Measurements from ENCODE around the gene HEATR5B. TPM values are rescaled to one million over a fixed set of nuclear protein-coding genes. Genes with fewer than 3 reads are reported as not detected.

Gene HEATR5B
- total RNA-seq, 1 donor, result 27.6 TPM

DNA sequence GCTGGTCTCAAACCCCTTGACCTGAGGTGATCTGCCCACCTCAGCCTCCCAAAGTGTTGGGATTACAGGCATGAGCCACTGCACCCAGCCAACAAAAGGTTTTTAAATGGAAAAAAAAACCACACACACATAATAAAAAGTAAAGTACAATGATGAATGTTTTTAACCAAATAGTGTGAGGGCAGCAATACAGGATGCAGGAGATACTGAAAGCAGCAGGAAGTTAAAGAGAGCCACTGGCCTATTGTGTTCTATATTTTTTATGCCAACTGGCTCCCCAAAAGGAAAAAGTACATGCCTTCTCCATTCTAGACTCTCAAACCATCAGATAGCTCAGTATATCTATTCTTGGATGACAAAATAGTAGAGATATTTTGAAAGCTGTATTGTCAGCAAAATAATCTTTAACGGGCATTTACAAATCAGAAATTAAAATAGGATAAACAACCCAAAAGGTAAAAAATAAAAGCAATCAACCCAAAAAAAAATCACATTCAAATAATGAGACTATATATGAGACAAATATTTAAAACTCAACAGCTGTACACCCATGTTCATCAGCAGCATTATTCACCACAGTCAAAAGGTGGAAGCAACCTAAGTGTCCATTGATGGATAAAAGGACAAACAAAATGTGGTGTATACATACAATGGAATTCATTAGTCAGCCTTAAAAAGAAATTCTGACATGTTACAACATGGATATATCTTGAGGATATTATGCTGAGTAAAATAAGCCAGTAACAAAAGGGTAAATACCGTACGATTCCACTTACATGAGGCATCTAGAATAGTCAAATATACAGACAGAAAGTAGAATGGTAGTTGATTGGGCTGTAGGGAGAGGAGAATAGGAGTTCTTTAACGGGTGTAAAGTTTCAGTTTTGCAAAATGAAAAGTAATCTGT is 26.4 kb upstream of the HEATR5B start:
- no peak overlapping the region for H3K4me3 ChIP-seq (ENCODE audit: low read depth, low read length)
- TF ChIP-seq, protein P1, sequence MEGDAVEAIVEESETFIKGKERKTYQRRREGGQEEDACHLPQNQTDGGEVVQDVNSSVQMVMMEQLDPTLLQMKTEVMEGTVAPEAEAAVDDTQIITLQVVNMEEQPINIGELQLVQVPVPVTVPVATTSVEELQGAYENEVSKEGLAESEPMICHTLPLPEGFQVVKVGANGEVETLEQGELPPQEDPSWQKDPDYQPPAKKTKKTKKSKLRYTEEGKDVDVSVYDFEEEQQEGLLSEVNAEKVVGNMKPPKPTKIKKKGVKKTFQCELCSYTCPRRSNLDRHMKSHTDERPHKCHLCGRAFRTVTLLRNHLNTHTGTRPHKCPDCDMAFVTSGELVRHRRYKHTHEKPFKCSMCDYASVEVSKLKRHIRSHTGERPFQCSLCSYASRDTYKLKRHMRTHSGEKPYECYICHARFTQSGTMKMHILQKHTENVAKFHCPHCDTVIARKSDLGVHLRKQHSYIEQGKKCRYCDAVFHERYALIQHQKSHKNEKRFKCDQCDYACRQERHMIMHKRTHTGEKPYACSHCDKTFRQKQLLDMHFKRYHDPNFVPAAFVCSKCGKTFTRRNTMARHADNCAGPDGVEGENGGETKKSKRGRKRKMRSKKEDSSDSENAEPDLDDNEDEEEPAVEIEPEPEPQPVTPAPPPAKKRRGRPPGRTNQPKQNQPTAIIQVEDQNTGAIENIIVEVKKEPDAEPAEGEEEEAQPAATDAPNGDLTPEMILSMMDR (IDR thresholded peaks at IDR 0.05; ENCODE audit: insufficient read depth, low read depth, low read length), result no peak
- no peak for DNase-seq (ENCODE audit: low read depth)

GRCh38 chr2:37109523-37109922 is 25.4 kb upstream of the HEATR5B start:
- DNase-seq (ENCODE audit: low read depth), result no peak
- TF ChIP-seq, protein P1 (IDR thresholded peaks at IDR 0.05; ENCODE audit: insufficient read depth, low read depth, low read length), result no peak
- H3K4me3 ChIP-seq (ENCODE audit: low read depth, low read length), result no peak overlapping the region

DNA sequence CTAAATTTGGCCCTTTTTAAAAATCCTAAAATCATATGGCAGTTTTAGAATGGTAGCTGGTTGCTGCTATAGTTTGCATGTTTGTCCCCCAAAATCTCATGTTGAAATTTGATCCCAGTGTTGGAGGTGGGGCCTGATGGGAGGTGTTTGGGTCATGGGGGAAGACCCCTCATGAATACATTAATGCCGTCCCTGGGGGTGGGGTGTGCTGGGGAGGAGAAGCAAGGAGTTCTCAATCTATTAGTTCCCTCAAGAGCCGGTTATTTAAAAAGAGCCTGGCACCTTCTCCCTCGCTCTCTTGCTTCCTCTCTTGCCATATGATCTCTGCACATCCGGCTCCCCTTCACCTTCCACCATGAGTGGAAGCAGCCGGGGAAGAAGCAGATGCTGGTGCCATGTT is 21.0 kb upstream of the HEATR5B start:
- H3K4me3 ChIP-seq (ENCODE audit: low read depth, low read length), result no peak overlapping the region
- TF ChIP-seq, protein P1 (IDR thresholded peaks at IDR 0.05; ENCODE audit: insufficient read depth, low read depth, low read length), result no peak
- DNase-seq (ENCODE audit: low read depth), result no peak

DNA sequence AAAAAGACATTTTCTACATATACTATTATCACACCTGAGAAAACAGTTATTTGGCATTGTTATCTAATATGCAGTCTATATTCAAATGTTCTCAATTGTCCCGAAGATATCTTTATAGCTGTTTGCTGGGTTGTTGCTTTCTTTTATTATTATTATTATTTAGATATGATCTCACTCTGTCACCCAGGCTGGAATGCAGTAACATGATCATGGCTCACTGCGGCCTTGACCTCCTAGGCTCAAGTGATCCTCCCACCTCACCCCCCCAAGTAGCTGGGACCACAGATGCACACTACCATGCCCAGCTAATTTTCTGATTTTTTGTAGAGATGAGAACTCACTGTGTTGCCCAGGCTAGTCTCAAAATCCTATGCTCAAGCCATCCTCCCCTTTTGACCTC is 20.0 kb upstream of the HEATR5B start:
- DNase-seq (ENCODE audit: low read depth), result no peak
- TF ChIP-seq, protein P1 (IDR thresholded peaks at IDR 0.05; ENCODE audit: insufficient read depth, low read depth, low read length), result no peak
- no peak overlapping the region for H3K4me3 ChIP-seq (ENCODE audit: low read depth, low read length)

DNA sequence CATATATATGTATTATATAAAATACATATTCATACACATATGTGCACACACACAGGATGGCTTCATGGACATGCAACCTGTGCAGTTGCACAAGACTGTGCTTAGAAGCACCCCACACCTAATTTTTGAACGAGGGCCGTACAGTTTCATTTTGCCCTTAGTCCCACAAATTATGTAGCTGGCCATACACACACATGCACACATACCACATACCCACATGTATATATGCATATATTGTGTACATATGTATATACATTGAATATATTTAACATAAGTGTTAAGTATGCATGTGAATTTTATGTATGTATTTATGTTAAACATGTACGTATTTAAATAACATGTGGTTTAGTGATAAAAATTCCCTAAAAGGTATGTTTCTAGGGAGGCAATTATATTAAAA is 18.4 kb upstream of the HEATR5B start:
- no peak for DNase-seq (ENCODE audit: low read depth)
- TF ChIP-seq, protein P1 (IDR thresholded peaks at IDR 0.05; ENCODE audit: insufficient read depth, low read depth, low read length), result no peak
- H3K4me3 ChIP-seq (ENCODE audit: low read depth, low read length), result no peak overlapping the region

DNA sequence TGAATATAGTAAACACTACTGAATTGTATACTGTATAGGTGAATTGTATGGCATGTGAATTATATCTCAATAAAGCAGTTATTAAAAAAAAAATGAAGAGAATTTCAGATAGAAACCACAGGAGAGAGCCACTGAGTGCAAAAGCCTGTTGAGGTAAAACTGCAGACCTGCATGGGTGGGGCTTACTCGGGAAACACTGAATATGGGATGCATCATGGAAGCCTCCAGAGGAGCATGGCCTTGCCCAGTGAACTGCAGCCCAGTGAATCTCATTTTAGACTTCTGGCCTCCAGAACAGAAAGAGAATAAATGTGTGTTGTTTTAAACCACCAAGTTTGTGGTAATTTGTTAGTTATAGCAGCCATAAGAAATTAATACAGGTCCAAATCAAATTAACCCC is 15.9 kb upstream of the HEATR5B start:
- H3K4me3 ChIP-seq (ENCODE audit: low read depth, low read length), result no peak overlapping the region
- no peak for DNase-seq (ENCODE audit: low read depth)
- TF ChIP-seq, protein P1 (IDR thresholded peaks at IDR 0.05; ENCODE audit: insufficient read depth, low read depth, low read length), result no peak

All from fibroblast of villous mesenchyme (primary cell).